NCI-H187 treated with DMSO at 0.1 percent for 48 hours (cell line): Measurements from ENCODE around the gene MAPK4.
"Not testable (repeated sequence)": the region's sequence is repeated elsewhere in the genome, so short reads cannot be mapped to it uniquely, and the experiment has no call there.

ENCODE experiments used
- DNase-seq: peaks from one replicate; lab custom pipeline; 2025; lab: John Stamatoyannopoulos, UW

The MAPK4 gene

DNA sequence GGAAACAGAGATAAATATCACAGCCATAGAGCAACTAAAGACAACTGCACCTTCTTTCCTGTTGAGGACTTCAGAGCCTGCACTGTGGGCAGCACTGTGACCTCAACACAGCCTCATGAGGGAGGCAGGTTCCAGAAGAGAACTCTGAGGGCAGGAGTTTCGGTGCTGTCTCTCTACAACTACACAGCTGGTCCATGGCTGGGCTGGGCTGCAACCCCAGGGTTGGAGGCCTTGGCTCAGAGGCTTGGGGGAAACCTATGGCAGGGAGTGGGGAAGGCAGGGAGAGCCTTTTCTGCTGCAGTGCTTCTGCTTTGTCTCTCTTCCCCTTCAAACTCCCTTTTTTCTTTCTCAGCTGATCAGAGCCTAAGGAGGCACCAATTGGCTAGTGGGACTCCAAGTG is 193.4 kb downstream of the MAPK4 start:
- DNase-seq = no peak

DNA sequence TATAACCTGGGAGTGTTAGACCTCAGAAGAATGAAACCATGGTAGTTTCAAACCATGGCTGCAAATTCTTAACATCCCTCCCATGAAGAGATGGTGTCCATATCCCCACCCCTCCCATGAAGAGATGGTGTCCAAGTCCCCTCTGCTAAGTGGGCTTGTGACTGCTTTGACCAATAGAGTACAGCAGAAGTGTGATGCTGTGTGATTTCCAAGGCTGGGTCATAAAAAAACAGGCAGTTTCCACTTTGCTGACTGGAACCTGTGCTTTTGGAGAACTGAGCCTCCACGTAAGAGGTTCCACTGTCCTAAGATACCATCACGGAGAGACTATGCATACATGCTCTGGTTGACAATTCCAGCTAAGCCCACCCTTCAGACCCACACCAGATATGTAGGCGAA is 194.4 kb downstream of the MAPK4 start:
- DNase-seq = no peak

DNA sequence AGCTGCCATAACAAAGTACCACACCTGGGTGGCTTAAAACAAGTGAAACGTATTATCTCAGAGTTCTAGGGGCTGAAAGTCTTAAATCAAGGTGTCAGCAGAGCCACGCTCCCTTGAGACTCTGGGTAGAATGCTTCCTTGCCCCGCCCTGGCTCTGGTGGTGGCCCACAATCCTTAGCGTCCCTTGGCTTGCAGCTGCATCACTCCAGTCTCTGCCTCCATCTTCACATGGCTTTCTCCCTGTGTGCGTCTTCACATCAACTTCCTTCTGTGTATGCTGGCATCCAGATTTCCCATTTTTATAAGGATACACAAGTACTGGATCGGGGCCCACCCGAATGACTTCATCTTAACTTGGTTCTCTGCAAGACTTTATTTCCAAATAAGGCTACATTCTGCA is 197.5 kb downstream of the MAPK4 start:
- no peak for DNase-seq

DNA sequence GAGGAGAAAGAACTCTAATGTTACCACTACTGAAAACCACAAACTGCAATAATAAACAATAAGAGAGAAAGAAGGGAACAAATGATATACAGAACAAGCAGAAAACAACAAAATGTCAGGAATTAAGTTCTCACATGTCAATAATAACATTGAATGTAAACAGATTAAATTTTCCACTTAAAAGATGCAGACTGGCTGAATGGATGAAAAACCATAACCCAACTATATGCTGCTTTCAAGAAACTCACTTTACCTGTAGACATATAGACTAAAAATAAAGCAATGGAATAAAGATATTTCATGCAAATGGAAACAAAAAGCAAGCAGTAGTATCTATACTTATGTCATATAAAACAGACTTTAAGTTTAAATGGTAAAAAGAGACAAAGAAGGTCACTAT is 209.6 kb downstream of the MAPK4 start:
- DNase-seq = no peak

DNA sequence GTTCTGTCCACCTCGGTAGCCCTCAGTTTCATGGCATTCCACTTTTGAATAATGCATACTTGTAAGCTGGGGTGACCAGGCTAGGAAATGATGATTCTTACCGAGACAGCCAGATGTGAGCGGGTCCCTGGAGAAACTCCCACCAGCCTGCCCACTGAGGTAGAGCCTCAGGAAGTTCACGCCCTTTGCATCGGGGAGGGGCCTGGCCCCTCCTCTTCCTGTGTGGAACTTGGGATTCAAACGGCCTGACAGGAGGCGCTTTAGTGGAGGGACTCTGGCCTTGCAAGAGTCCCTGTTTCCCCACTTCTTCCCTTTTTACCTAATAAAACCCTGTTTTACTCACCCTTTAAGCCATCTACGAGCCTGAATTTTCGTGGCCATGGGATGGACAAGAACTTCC is 215.3 kb downstream of the MAPK4 start:
- no peak for DNase-seq

DNA sequence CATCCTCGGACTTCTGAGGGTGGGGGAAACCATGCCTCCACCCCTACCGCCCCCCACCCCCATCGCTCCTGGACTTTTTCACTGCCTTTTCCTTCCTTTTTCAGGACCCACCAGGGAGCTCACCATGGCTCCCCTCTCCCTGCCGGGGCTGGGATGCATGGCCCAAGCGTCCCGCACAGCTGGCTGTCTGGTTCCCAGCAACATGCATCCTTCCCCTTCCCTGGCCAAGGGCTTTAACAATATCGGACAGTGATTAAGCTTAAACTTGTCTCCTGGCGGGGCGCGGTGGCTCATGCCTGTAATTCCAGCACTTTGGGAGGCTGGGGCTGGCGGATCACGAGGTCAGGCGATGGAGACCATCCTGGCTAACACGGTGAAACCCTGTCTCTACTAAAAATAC is 215.8 kb downstream of the MAPK4 start:
- no peak for DNase-seq

DNA sequence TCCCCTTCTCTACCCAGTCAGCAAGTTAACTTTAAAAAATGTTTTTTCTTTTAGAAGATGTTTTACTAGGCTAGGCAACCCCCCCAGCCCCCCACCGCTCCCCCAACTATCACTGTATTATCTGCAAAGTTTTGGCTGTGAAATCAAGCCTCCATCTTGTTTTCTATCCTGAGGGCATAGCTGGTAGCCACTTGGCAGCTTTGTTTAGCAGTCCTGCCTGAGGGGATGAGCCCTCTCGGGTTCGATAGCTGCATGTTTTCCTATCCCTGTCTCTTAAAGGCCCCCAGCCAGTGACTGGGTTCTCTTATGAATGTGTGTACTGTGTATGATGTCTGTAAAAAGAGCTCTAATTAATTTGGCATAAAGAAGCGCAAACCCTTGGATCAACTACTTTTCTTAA is 216.5 kb downstream of the MAPK4 start:
- DNase-seq = no peak

DNA sequence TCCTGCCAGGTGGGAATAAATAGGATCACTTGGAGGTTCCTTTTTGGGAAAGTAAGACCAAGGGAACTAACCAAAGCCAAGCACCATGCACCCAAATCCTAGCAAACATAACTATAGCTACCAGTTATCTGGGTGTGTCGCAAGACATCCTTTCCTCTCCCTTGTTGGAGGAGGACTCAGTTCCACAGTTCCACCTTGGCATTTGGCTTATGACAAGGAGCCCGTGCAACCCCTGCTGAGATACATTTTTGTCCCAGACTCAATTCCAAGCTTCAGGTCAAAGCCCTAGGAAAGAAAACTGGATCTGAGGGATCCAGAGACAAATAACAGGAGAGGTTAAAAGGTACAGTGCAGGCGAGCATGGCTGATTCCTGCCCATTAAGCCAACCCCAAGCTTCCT is 219.1 kb downstream of the MAPK4 start:
- DNase-seq = not testable (repeated sequence)
